SJCRH30 (cell line): Measurements from ENCODE around the gene NACC2. TPM values are rescaled to one million over a fixed set of nuclear protein-coding genes. Genes with fewer than 3 reads are reported as not detected.

Source experiments
- DNase-seq, 2 experiments: peaks; one replicate each; pipeline ENCODE4 v3.0.0-alpha.2; 2015 to 2020
- H3K27ac ChIP-seq: fragments of 250-450 bp; sonication (Bioruptor Pico); 2 replicates; pipeline ENCODE4 v1.5.1; 2020; ENCODE audit warnings: mild to moderate bottlenecking, moderate library complexity
- H3K27me3 ChIP-seq: fragments of 250-450 bp; sonication (Bioruptor Pico); 2 replicates; pipeline ENCODE4 v1.5.1; 2020; ENCODE audit warnings: mild to moderate bottlenecking, moderate library complexity
- H3K36me3 ChIP-seq: fragments of 250-450 bp; sonication (Bioruptor Pico); 2 replicates; pipeline ENCODE4 v1.5.1; 2020; ENCODE audit warnings: mild to moderate bottlenecking, moderate library complexity
- H3K4me1 ChIP-seq: fragments of 250-450 bp; sonication (Bioruptor Pico); 2 replicates; pipeline ENCODE4 v1.5.1; 2020; ENCODE audit warnings: mild to moderate bottlenecking, moderate library complexity
- H3K4me3 ChIP-seq: fragments of 250-450 bp; sonication (Bioruptor Pico); 2 replicates; pipeline ENCODE4 v1.5.1; 2020; ENCODE audit warnings: mild to moderate bottlenecking, moderate library complexity
- H3K9me3 ChIP-seq: fragments of 250-450 bp; sonication (Bioruptor Pico); replicated peaks from 2 replicates; pipeline ENCODE4 v1.5.1; 2020; ENCODE audit warnings: mild to moderate bottlenecking, moderate library complexity
- total RNA-seq: library from RNA; depleted of rRNA; stranded (reverse); fragments of >200 nt; shearing (Covaris generic); gene quantifications from 2 replicates; pipeline ENCODE4 v1.2.3, GENCODE V29; 2014

NACC2 gene
- total RNA-seq, 1 experiment from 2014 or later: 4.4 TPM

DNA sequence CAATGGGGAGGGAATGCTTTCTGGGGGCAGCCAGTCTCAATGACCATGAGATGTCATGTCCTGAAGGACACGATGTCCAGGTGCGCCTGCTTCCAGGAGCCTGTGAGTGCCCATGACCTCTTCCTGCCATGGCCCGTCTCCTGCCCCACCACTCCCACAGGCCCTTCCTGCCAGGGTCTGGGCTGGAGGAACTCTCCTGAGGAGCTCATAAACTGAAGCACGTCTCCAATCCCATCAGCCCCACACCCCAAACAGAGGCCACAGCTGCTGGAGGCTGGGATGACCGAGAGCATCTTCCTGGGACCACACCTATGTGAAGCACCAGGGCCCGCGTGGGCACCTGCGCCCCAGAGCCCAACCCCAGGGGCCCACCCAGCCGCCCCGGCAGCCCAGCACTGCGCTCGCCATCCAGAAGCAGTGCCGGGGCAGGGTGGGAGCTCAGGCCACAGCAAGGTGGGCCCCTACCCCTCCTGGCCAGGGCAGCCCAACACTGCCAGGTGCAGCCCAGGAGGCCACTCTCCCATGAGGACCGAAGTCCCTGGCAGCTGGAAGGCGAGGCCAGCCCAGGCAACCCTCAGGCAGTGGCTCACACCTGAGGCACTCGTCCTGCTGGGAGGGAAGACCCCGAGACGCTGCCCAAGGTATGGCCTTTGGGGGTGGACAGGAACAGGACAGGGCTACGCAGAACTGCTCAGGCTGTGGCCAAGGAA is 80.0 kb downstream of the NACC2 start:
- H3K9me3 ChIP-seq: no peaks in the 10 kb centered on the region
- no peaks in the 10 kb centered on the region for H3K27me3 ChIP-seq
- no peak for DNase-seq

DNA sequence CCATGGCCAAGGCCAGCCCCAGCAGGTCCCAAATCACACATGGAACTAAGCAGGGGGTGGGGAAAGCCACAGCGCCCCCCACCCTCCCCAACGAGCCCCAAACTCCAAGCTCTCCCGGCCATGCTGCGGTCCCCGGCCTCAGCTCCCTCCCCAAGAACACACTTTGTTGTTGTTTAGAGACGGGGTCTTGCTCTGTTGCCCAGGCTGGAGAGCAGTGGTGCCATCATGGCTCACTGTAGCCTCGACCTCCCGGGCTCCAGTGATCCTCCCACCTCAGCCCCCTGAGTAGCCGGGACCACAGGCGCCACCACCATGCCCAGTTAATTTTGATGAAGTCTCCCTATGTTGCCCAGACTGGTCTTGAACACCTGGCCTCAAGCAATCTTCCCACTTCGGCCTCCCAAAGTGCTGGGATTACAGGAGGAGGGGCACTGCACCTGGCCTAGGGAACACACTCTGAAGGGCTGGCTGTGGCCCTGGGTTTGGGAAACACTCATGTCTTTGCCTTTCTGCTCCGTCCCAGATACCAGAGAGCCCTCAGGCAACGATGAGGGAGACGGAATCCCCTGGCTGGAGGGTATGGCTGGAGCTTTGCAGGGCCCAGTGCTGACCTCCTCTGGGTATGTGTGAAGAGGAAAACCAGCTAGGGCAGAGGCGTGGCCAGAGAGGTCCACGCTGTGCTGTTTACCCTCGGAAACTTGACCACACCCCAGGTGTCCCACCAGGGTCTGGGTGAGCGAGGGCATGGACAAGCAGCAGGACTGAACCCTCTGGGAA is 80.8 kb downstream of the NACC2 start:
- peaks cover 9% of the 10 kb centered on the region; the same call in 1 of the 2 replicates for H3K4me1 ChIP-seq
- H3K9me3 ChIP-seq: no peaks in the 10 kb centered on the region
- peak in 1 of 2 experiments; percentile 3 for DNase-seq
- no peaks in the 10 kb centered on the region for H3K27me3 ChIP-seq
- H3K27ac ChIP-seq: no peak overlapping the region
- no peaks in the 10 kb centered on the region for H3K36me3 ChIP-seq
- H3K4me3 ChIP-seq: no peak overlapping the region

More for the DNA sequence above, 80.0 kb downstream of the NACC2 start:
- H3K4me3 ChIP-seq: no peak overlapping the region
- no peaks in the 10 kb centered on the region for H3K36me3 ChIP-seq
- H3K4me1 ChIP-seq: peaks cover 9% of the 10 kb centered on the region; the same call in 1 of the 2 replicates
- no peak overlapping the region for H3K27ac ChIP-seq

DNA sequence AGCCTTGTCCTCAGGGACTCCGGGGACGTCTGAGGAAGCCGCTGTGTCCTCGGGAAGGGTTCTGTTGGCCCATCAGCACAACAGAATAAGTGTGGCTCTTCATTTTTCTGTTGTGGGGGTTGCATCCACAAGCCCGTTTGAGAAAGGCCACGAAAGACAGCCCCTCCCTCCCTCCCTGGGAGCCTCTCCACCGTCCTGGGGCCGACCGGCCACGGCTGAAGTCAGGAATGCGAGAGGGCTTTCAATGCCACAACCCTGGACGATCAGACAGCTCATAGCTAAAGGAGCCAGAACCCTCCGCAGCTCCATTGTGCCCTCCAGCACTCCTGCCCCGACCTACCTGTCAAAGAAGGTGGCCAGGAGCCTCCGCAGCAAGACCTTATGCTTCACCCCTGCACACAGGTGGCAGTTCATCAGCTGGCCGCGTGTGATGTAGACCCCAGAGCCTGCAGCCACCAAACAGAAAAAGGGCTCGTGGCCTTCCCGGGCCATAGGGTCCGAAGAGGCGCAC is 81.5 kb downstream of the NACC2 start:
- H3K9me3 ChIP-seq: no peaks in the 10 kb centered on the region
- peaks cover 9% of the 10 kb centered on the region; the same call in 1 of the 2 replicates for H3K4me1 ChIP-seq
- no peak for DNase-seq
- H3K27me3 ChIP-seq: no peaks in the 10 kb centered on the region
- no peak overlapping the region for H3K4me3 ChIP-seq
- H3K27ac ChIP-seq: no peak overlapping the region
- no peaks in the 10 kb centered on the region for H3K36me3 ChIP-seq

DNA sequence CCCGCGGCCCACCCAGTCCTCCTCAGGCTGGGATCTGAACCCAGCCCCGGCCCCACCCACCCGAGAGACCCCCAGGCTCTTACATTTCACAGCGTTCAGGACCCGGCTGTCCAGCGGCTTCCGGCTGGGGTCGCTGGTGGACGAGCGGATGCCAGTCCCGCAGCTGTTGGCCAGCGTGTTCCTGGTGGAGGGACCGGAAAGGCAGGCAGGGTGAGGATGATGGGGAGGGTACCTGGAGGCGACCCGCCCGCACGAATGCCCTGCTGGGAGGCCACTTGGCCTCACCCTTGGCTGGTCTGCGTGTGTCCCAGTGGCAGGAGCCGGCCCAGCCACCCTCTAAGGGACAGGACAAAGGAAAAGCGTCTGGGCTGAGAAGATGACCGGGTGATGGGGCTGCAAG is 82.0 kb downstream of the NACC2 start:
- Histone ChIP-seq H3K4me1 (peaks cover 9% of the 10 kb centered on the region; the same call in 1 of the 2 replicates), H3K4me3 (no peak overlapping the region), H3K27ac (no peak overlapping the region), H3K27me3 (no peaks in the 10 kb centered on the region), H3K36me3 (no peaks in the 10 kb centered on the region), H3K9me3 (no peaks in the 10 kb centered on the region)
- no peak for DNase-seq

DNA sequence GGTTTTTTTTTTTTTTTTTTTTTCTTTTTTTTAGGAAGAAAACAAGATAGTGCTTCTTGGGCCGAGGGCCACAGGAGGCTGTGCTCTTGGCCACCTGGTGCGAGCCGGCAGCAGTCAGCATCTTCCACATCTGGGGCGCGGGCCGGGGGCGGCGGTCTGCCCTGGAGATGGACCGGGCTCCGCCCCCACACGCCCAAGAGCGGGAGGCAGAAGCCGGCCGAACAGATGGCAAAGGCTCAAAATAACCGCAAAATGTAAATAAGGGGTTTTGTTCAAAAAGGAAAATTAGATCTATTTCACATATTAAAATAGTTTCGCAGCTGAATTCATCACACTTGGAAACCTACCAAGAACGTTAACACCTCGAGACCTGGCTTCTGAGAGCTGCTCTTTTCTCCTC is 82.4 kb downstream of the NACC2 start:
- no peak overlapping the region for H3K27ac ChIP-seq
- DNase-seq: peak; percentile 64 to 65
- H3K27me3 ChIP-seq: no peaks in the 10 kb centered on the region
- peaks cover 9% of the 10 kb centered on the region; the same call in 1 of the 2 replicates for H3K4me1 ChIP-seq
- H3K9me3 ChIP-seq: no peaks in the 10 kb centered on the region
- H3K4me3 ChIP-seq: no peak overlapping the region
- H3K36me3 ChIP-seq: no peaks in the 10 kb centered on the region

DNA sequence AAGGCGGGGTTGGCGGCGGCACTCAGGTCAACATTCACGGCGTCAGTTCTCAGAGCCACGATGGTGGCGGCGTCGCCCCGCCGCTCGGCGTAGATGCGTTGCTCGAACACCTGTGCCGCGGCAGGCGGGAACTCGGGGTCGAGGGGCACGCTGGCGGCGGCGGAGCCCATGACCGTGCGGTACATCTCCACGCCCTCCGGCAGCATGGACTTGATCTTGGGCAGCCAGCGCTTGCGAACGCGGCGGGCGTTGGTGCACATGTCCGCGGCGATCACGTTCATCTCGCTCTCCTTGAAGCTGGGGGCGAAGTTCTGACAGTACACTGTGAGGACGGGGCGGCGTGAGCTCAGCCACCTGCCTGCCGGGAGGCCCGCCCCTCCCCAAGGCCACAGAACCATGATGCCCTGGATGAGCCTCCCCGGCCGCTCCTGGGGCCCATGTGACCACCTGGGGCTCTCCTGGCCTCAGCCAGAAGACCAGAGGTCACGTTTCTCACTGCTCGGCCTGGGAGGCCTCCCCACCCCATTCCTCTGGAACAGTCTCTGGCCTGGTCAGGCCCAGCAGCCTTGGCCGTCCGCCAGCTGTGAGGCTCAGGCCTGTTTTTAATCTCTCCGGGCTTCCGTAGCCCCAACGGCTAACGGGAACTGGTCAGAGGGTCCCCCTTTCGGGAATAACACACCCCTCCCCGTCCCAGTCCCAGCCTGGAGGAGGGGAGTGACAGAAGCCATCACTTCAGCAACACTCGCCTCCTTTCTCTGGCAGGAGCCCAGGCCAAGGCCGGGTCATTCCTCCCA is 83.2 kb downstream of the NACC2 start:
- no peak overlapping the region for H3K4me3 ChIP-seq
- no peaks in the 10 kb centered on the region for H3K27me3 ChIP-seq
- peak in 1 of 2 experiments; percentile 43 for DNase-seq
- no peak overlapping the region for H3K27ac ChIP-seq
- H3K4me1 ChIP-seq: peaks cover 9% of the 10 kb centered on the region; the same call in 1 of the 2 replicates
- no peaks in the 10 kb centered on the region for H3K9me3 ChIP-seq
- H3K36me3 ChIP-seq: no peaks in the 10 kb centered on the region

DNA sequence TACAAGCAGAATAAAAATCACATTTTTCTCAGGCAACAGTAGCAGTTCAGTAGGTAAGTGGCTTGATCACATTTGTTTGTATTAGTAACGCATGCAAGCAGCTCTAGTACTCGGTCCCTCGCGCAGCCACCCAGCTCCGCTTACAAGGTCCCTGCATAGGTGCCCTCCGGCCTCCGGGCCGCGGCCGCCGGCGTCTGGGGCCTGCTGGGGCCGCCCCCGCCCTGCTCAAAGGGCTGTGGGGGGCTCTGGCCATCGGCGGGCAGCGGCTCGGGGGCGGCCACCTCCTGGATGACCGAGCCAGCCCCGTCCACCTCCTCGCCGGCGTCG is 83.8 kb downstream of the NACC2 start:
- Histone ChIP-seq H3K27me3 (no peaks in the 10 kb centered on the region), H3K36me3 (no peaks in the 10 kb centered on the region), H3K4me3 (no peak overlapping the region), H3K9me3 (no peaks in the 10 kb centered on the region), H3K27ac (no peak overlapping the region), H3K4me1 (peaks cover 9% of the 10 kb centered on the region; the same call in 1 of the 2 replicates)
- DNase-seq: no peak

DNA sequence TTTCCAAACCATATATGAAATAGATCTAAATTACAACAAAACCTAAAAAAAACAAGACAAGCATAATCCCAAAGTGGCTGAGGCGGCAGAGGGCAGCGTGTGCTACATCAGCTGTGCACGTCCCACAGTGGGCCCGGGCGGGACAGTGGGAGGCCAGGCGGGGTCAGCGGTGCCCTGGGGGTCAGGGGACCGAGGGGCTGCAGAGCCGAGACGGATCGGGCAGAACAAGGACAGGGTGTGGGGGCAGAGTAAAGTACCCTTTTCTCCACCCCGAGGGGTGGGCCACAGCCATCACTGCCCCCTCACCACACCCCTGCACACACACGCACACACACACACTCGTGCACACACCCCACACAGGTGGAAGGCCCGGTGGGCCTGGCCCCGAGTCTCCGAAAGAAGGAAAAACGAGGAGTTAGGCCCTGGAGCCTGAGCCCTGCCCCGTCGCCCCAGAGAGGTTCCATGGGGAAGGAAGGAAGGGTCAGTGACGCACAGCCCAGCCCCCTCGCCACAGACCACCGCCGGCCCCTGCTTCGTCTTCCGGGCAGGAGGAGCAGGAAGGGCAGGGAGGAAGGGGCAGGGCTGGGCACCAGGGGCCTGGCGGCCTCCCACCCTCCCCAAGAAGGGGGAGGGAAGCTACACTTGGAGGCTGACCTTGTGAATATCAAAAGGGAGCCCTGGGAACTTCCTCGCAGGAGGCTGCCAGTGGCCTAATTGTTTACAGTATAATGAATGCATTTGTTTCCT is 84.3 kb downstream of the NACC2 start:
- Histone ChIP-seq H3K27ac (no peak overlapping the region), H3K4me1 (peaks cover 9% of the 10 kb centered on the region; the same call in 1 of the 2 replicates), H3K27me3 (no peaks in the 10 kb centered on the region), H3K36me3 (no peaks in the 10 kb centered on the region), H3K4me3 (no peak overlapping the region), H3K9me3 (no peaks in the 10 kb centered on the region)
- DNase-seq: no peak

DNA sequence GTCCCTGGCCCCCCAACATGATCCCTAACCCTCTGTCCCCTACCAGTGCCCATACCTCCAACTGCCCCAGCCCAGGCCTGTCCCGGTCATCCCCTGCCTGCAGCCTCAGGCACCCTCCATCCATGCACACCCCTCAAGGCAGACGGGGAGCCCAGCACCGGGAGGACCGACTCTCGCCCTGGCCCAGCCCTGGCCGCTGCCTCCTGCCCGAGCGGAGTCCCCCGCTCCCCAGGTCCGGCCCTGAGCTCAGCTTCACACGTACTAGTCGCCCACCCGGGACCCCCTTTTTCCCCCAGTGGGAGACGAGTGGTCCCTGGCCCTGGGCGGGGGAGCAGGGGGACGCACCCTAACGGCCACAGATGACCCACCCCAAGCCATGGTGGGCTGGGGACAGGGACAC is 84.9 kb downstream of the NACC2 start:
- Histone ChIP-seq H3K27ac (no peak overlapping the region), H3K9me3 (no peaks in the 10 kb centered on the region), H3K4me1 (peaks cover 9% of the 10 kb centered on the region; the same call in 1 of the 2 replicates), H3K4me3 (no peak overlapping the region), H3K36me3 (no peaks in the 10 kb centered on the region), H3K27me3 (no peaks in the 10 kb centered on the region)
- no peak for DNase-seq

DNA sequence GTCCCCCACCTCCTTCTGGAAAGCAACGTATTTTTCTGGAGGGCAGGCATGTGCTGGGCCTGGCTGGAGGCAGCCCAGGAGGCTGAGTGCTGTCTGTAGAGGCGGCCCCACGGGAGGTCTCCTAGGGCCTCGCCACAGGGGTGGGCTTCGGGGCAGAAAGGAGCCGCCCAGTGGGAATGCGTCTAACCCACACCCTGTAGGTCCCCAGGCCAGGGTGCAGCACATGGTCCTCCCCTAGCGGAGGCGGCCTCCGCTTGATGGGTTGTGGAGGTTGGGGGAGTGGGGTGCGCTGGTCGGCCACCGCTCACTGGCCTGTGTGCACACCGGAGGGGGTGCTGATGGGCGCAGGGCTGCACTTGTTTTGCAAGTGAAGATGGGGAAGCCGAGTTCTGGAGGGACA is 85.6 kb downstream of the NACC2 start:
- Histone ChIP-seq H3K27me3 (no peaks in the 10 kb centered on the region), H3K4me1 (peaks cover 9% of the 10 kb centered on the region; the same call in 1 of the 2 replicates), H3K27ac (no peak overlapping the region), H3K4me3 (no peak overlapping the region), H3K9me3 (no peaks in the 10 kb centered on the region), H3K36me3 (no peaks in the 10 kb centered on the region)
- DNase-seq: no peak

DNA sequence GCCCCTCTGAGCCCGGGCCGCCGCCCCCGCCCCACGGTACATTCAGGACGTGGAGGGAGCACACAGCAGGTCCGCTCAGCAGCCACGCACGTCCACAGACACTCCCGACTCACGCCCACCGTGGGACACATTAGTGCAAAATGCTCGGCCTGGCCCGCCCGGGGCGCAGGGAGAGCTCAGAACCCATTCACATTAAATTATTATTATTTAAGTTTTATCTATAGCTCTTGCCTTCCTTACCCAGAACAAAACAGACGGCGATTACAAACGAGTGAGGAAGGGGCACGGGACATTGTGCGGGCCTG is 86.4 kb downstream of the NACC2 start:
- H3K9me3 ChIP-seq: no peaks in the 10 kb centered on the region
- H3K36me3 ChIP-seq: no peaks in the 10 kb centered on the region
- no peak for DNase-seq
- H3K4me1 ChIP-seq: peaks cover 12% of the 10 kb centered on the region
- H3K4me3 ChIP-seq: no peak overlapping the region
- H3K27me3 ChIP-seq: no peaks in the 10 kb centered on the region
- no peak overlapping the region for H3K27ac ChIP-seq

DNA sequence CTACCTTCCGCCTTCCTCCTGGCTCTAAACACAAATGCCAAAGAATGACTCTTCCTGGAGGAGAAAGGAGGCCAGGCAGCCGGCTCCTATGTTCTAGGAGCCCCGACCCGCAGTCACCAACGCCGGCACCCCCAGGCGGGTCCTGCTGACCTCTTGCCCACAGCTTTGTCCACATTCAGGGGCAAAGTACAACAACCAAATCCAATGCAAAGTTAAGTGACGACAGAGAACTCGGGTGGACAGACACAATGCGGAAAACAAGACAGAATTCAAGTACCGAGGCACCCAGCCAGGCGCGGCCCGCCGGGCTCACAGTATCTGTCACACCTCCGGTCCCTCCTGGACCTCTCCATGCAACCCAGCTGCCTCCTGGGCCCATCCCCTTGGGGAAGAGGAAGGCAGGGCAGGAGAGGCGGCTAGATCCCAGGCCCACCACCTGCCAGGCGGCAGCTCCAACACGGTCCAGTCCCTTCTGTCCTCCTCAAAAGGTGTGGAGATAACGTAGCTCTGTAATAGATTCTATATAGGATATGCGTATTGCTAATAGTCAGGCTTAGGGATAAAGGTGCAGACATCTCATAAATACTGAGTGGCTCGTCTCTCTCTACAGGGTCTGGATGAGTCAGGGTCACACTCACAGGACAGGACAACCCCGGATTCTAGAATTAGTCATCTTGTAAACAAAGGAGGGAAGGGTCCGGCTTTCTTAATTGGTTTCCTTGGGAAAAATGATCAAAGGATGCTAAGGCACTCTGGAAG is 87.0 kb downstream of the NACC2 start:
- Histone ChIP-seq H3K27ac (no peak overlapping the region), H3K27me3 (no peaks in the 10 kb centered on the region), H3K4me3 (no peak overlapping the region), H3K9me3 (no peaks in the 10 kb centered on the region), H3K4me1 (peaks cover 18% of the 10 kb centered on the region), H3K36me3 (no peaks in the 10 kb centered on the region)
- DNase-seq: no peak

DNA sequence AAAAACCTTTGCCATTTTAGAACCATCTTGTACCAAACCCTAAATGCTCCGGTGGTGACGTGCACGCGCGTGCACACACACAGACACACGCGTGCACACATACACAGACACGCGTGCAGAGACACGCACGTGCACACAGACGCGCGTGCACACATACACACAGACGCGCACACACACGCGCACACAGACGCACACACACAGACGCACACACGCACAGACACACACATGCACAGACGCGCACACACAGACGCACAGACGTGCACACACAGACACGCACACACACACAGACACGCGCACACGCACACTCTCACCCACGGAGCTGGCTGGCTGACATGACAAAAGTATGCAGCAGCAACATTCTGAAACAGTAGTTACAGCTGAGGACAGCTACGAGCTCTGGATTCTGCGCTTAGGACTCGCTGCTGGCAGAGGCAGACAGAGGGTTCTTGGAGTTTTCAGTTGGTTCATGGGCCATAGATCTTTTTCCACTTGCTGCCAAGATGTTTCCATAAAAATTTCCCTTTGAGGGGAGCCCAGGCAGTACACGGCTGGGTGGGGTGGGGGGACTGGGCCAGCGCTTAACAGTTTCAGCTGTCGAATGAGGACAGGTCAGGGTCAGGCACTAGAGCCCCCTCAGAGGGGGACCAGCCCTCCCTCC is 87.7 kb downstream of the NACC2 start:
- DNase-seq: no peak
- Histone ChIP-seq H3K4me1 (peaks cover 20% of the 10 kb centered on the region), H3K9me3 (no peaks in the 10 kb centered on the region)

More for the DNA sequence above, 87.7 kb downstream of the NACC2 start:
- no peak overlapping the region for H3K27ac ChIP-seq
- no peaks in the 10 kb centered on the region for H3K27me3 ChIP-seq
- H3K36me3 ChIP-seq: no peaks in the 10 kb centered on the region
- no peak overlapping the region for H3K4me3 ChIP-seq
